ENCODE measurements around the gene ADM.

ADM gene

DNA sequence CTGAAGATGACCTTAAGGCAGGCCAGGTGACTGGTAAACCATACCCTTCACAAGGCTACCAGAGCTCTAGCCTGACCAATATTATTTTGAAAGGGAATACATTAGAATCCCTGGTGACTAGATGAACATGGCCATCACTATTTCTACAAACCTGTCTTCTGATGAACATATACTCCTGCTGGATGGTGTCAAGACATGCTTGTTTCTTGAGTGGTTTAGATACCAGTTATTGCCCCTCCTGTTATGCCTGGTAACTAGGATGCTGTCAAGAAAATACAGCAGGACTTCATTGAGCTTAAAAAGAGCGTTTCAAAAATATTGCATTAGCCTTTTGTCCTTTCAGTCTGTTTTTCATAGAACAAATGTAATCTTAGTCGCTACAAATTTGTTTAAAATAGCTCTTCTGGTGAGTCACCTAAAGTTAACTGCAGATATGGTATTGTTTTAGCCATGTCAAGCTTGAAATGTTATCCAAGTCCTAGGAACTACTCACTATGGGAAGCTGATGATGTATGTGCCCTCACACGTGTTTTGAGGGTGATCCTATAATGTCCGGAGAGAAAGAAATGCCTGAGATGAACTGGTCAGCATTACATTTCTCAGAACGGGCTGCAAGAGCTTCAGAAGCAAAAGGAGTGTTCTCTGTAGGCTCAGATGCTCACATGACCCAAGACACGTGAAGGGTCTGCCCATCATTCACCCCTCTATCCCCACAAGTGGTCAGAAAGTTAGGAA lies 20.6 kb downstream of the ADM start:
- Mint-ChIP-seq H3K27me3 (ENCODE audit: low read depth) (peaks cover 14% of the 10 kb centered on the region), H3K27ac (no peak overlapping the region), H3K4me1 (ENCODE audit: low read depth) (peaks cover 12% of the 10 kb centered on the region), H3K9me3 (no peaks in the 10 kb centered on the region), H3K36me3 (ENCODE audit: low read depth) (no peaks in the 10 kb centered on the region), H3K4me3 (no peak overlapping the region)

DNA sequence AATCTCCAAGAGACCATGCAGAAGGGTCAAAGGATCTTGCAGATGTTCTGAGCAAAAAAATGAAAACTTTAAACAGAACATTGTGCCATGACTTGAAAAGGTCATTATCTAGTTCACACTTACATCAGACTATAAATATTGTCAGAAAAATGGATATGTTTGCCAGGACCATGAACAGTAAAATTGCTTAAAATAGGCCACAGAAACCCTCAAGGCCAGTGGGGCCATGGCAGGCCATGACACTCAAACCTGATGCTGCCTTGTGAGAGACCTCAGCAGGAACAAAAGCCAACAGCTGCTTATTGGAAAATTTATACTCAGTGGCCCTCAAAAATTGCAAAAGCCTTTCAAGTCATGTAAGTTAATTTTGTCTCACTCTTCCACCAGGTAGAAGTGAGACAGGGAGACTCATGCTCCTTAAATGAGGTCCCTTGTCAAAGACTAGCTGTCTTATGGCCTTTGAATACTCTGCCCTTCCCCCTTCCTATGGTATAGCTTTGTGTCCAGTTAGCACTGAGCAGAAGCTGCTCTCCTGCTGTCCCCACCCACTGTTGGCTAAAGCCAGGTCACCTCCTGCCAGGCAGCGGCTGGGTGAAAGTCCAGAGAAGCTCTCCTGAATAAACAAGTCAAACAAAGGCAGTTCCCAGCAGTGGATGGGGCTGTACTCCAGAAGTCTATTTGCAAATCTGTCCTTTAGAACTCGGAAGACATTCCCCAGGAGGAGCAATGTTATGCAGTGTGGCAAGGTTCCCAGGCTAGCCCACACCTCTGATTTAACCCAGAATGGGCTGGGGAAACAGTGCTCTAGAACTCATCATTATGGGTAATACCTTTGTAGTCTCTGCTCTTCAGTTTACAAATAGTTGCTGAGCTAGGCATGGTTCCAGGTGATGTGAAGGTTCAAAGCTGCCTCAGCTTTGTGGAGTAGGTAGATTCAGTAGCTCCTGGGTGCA lies 21.4 kb downstream of the ADM start:
- no peak overlapping the region for H3K27ac Mint-ChIP-seq

DNA sequence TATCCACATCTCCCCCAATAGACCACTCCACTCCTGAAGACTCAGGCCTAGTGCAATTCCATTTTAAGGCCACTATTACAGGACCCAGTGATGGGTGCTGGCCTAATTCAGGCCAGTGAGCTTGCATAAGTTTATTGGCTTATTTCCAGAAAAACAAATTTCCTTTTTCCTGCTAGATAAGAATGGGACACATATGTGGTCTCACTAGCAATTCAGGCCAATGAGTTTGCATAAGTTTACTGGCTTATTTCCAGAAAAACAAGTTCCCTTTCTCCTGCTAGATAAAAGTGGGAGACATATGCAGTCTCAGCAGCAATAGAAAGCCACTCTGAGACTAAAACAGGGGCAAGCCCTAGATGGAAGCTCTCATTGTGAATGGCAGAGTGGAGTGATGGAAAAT lies 22.4 kb downstream of the ADM start:
- H3K4me3 Mint-ChIP-seq = no peak overlapping the region
- H3K4me1 Mint-ChIP-seq (ENCODE audit: low read depth) = peaks cover 12% of the 10 kb centered on the region
- H3K27ac Mint-ChIP-seq = no peak overlapping the region
- H3K9me3 Mint-ChIP-seq = no peaks in the 10 kb centered on the region
- peaks cover 14% of the 10 kb centered on the region for H3K27me3 Mint-ChIP-seq (ENCODE audit: low read depth)
- H3K36me3 Mint-ChIP-seq (ENCODE audit: low read depth) = no peaks in the 10 kb centered on the region

More for the DNA sequence above, 21.4 kb downstream of the ADM start:
- Mint-ChIP-seq H3K4me3 (no peak overlapping the region), H3K9me3 (no peaks in the 10 kb centered on the region), H3K36me3 (ENCODE audit: low read depth) (no peaks in the 10 kb centered on the region), H3K27me3 (ENCODE audit: low read depth) (peaks cover 14% of the 10 kb centered on the region), H3K4me1 (ENCODE audit: low read depth) (peaks cover 12% of the 10 kb centered on the region)

DNA sequence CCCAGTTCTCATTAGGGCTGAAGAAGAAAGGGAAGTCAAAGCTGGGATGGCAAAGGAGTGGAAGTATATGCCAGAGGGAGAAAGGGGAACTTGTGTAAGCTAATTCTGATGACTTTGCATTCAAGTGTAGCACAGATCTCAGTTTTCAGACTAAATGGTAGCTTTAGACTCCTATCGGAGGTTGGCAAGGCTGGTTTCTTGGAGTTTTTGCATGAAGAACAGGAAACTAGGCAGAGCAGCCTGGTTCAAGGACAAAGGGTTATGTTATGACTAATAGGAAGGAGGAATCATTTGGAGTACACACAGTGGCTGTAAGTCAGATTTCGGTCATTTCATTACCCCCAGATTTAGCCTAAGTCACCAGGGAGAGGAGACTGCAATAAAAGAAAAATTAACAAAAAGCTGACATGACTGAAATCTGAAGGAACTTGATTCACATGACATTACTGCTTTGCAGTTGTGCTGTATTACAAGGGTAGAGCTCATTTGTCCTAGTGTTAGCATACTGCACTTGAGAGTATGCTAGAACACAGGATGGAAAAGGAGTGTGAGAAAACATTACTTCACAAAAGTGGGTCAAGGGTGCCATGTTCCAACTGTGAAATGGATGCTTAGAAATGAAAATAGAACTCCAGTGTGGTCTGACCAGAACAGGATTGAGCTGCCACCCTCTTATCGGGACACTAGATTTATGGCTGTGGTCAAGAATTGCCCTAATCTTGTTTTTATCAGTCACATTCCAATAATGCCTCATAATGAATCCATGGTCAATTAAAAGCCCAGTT lies 23.6 kb downstream of the ADM start:
- Mint-ChIP-seq H3K27ac (no peak overlapping the region), H3K27me3 (ENCODE audit: low read depth) (peaks cover 14% of the 10 kb centered on the region), H3K36me3 (ENCODE audit: low read depth) (no peaks in the 10 kb centered on the region), H3K9me3 (no peaks in the 10 kb centered on the region), H3K4me3 (no peak overlapping the region), H3K4me1 (ENCODE audit: low read depth) (peaks cover under 1% of the 10 kb centered on the region)

DNA sequence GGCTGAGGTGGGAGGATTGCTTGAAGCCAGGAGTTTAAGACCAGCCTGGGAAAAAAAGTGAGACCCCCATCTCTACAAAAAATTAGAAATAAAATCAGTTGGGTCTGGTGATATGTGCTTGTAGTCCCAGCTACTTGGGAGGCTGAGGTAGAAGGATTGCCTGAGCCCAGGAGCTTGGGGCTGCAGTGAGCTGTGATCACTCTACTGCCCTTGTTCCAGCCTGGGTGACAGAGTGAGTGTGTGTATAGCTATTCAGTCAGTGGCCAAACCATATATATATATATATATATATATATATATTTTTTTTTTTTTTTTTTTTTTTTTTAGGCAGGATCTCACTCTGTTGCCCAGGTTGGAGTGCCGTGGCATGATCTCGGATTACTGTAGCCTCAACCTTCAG lies 24.5 kb downstream of the ADM start:
- no peak overlapping the region for H3K4me3 Mint-ChIP-seq
- H3K27ac Mint-ChIP-seq = no peak overlapping the region
- no peaks in the 10 kb centered on the region for H3K9me3 Mint-ChIP-seq
- H3K36me3 Mint-ChIP-seq (ENCODE audit: low read depth) = no peaks in the 10 kb centered on the region
- peaks cover 8% of the 10 kb centered on the region for H3K27me3 Mint-ChIP-seq (ENCODE audit: low read depth)
- no peaks in the 10 kb centered on the region for H3K4me1 Mint-ChIP-seq (ENCODE audit: low read depth)

DNA sequence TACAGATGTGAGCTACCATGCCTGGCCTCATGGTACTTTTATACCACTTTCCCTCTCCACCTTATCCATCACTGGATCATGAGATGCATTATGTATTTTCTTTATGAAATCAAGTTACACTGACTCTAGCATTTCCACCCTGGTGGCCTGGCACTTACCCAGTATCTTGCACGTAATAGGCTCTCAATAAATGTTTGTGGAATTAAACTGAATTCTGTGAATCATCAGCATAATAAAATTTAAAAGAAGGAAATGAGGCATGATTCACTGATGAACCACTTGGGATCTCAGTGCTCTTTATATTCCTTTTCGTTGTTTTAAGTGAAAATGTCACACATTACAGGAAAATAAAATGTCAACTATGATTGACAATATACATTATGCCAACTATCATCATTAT lies 25.1 kb downstream of the ADM start:
- Mint-ChIP-seq H3K9me3 (no peaks in the 10 kb centered on the region), H3K4me3 (no peak overlapping the region), H3K4me1 (ENCODE audit: low read depth) (no peaks in the 10 kb centered on the region), H3K27me3 (ENCODE audit: low read depth) (peaks cover 8% of the 10 kb centered on the region), H3K27ac (no peak overlapping the region), H3K36me3 (ENCODE audit: low read depth) (no peaks in the 10 kb centered on the region)

DNA sequence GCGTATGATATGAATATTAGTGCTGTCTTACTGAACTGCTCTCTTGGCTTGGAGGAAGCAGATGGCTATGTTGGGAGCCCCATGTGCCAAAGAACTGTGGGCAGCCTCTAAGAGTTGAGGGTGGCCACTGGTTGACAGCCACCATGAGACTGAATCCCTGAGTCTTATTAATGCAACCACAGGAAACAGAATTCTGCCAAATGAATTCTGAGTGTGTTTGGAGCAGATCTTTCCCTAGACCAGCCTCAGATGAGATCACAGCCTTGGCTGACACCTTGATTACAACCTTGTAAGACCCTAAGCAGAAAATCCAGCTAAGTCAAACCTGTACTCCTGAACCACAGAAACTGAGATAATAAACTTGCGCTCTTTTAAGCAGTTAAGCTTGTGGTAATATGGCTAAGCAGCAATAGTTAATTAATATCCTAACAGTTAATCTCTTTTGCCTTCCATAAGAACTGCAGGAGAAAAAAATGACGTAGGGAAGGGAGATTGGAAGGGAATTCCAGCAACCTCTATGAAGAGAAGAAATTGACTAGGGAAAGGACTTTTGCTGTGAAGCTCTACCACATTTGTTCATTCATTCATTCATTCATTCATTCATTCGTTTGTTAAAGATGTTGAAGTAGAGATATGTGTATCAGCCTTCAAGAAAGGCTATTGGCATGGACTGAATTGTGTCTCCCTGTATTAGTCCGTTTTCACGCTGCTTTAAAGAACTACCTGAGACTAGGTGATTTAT lies 26.8 kb downstream of the ADM start:
- Mint-ChIP-seq H3K4me3 (no peak overlapping the region), H3K4me1 (ENCODE audit: low read depth) (no peaks in the 10 kb centered on the region), H3K36me3 (ENCODE audit: low read depth) (no peaks in the 10 kb centered on the region), H3K27ac (no peak overlapping the region), H3K27me3 (ENCODE audit: low read depth) (peaks cover 7% of the 10 kb centered on the region), H3K9me3 (no peaks in the 10 kb centered on the region)

DNA sequence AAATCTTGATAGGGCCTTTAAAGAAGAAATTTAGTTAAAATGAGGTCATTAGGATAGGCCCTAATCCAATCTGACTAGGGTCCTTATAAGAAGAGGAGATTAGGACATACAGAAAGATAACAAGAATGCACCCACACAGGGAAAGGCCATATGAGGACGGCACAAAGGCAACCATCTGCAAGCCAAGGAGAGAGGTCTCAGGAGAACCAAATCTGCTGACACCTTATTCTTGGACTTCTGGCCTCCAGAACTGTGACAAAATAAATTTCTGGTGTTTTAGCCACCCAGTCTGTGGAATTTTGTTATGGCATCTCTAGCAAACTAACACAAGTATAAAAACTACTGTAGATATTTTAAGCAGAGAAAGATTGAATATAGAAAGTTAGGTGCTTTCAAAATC lies 28.6 kb downstream of the ADM start:
- Mint-ChIP-seq H3K4me1 (ENCODE audit: low read depth) (no peaks in the 10 kb centered on the region), H3K27me3 (ENCODE audit: low read depth) (peaks cover 7% of the 10 kb centered on the region), H3K36me3 (ENCODE audit: low read depth) (no peaks in the 10 kb centered on the region), H3K4me3 (no peak overlapping the region), H3K9me3 (no peaks in the 10 kb centered on the region), H3K27ac (no peak overlapping the region)

DNA sequence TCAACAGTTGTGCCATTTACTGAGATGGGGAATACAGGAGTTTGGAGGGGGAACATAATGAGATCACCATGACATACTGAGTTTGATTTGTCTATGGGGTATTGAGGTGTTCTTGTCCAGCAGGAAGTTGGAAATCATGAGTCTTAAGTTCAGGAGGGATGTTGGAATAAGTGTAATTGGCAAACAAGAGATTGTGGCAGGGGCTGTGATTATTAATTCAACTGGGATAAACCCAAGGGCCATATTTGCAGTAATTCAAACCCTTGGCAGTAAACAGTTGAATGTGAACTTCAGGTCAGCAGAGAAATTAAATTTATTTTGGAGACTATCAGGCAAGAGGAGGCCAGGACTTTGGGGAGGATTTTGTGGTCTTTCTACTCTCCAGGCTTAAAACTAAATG lies 33.4 kb downstream of the ADM start:
- Mint-ChIP-seq H3K4me1 (ENCODE audit: low read depth) (no peaks in the 10 kb centered on the region), H3K27me3 (ENCODE audit: low read depth) (peaks cover 13% of the 10 kb centered on the region), H3K36me3 (ENCODE audit: low read depth) (no peaks in the 10 kb centered on the region), H3K9me3 (no peaks in the 10 kb centered on the region), H3K4me3 (no peak overlapping the region), H3K27ac (no peak overlapping the region)

DNA sequence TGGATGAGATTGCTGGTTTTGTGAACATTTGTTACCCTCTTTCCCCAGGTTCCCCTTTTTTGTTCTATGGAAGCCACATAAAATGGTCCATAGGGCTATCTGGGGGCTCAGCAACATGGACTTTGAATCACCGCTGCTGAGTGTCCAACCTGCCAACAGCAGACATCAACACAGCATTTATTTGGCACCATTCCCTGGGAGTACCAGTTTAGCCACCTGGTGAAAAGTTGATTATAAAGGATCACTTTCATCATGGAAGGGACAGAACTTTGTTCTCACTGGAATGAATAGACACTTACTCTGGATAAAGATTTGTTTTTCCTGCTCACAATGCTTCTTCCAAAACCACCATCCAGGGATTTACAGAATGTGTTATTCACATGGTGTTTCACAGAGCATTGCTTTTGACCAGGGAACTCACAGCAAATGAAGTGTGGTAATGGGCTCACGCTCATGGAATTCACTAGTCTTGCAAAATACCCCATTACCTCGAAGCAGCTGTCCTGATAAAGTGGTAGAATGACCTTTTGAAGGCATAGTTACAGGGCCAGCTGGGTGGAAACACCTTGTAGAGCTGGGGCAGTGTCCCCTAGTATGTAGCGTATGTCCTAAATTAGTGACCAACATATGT lies 43.9 kb downstream of the ADM start:
- Mint-ChIP-seq H3K27ac (no peak overlapping the region), H3K9me3 (no peaks in the 10 kb centered on the region), H3K36me3 (ENCODE audit: low read depth) (no peaks in the 10 kb centered on the region), H3K27me3 (ENCODE audit: low read depth) (peaks cover 26% of the 10 kb centered on the region), H3K4me1 (ENCODE audit: low read depth) (no peaks in the 10 kb centered on the region), H3K4me3 (no peak overlapping the region)

DNA sequence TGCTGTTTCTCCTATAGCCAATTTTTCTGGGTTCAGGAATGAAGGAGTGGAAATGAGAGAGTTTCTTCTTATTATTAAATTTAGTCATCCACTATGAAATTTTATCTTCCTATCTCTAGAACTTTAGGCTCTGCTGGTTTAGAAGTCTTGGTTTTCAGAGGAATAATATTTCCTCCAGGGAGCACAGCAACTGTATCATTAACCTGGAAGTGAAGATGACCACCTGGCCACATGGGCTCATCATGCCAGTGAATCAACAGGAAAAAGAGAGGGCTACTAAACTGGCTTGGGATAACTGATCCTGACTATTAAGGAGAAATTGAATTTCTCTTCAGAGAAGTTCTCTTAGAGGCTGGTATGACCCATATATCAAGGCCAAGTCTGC lies 44.4 kb downstream of the ADM start:
- Mint-ChIP-seq H3K27me3 (ENCODE audit: low read depth) (peaks cover 28% of the 10 kb centered on the region), H3K27ac (no peak overlapping the region), H3K4me1 (ENCODE audit: low read depth) (no peaks in the 10 kb centered on the region), H3K36me3 (ENCODE audit: low read depth) (no peaks in the 10 kb centered on the region), H3K4me3 (no peak overlapping the region), H3K9me3 (no peaks in the 10 kb centered on the region)

DNA sequence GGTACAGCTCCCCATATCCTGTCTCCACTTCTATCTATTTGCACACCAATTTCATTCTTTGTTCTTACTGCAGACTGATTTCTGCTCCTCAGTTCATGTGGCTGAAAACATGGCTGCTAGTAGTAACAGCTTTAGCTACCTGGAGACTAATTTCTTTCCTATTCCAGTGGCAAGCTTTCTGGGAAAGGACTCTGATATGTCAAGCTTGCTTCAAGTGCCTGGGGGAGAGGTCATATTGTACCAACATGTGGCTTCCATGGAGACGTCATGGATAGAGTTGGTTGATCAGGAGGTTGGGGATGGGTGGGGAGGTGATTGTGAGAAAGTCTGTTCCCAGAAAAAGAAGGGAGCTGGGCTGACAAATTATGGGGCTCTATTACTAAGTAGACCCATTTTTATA lies 44.9 kb downstream of the ADM start:
- Mint-ChIP-seq H3K4me1 (ENCODE audit: low read depth) (no peaks in the 10 kb centered on the region), H3K27me3 (ENCODE audit: low read depth) (peaks cover 31% of the 10 kb centered on the region), H3K9me3 (no peaks in the 10 kb centered on the region), H3K27ac (no peak overlapping the region), H3K4me3 (no peak overlapping the region), H3K36me3 (ENCODE audit: low read depth) (no peaks in the 10 kb centered on the region)

DNA sequence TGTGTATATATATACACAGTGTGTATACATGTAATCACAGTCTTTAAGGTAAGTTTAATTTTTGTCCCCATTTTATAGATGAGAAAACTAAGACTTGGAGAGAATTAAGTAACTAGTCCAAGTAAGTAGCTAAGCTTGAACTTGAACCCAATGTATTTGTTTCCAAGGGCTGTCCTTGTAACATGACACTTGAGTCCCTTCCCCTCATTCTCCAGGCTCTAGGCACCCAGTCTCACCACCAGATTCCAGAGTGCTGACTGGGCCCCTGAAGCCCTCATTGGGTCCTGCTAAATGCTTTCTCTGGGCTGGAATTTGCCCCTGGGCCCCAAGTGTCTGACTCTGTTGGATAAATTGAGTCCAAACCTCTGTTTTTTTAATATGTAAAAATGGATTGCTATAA lies 45.5 kb downstream of the ADM start:
- Mint-ChIP-seq H3K4me1 (ENCODE audit: low read depth) (no peaks in the 10 kb centered on the region), H3K27ac (no peak overlapping the region), H3K27me3 (ENCODE audit: low read depth) (peaks cover 31% of the 10 kb centered on the region), H3K9me3 (no peaks in the 10 kb centered on the region), H3K36me3 (ENCODE audit: low read depth) (no peaks in the 10 kb centered on the region), H3K4me3 (no peak overlapping the region)

DNA sequence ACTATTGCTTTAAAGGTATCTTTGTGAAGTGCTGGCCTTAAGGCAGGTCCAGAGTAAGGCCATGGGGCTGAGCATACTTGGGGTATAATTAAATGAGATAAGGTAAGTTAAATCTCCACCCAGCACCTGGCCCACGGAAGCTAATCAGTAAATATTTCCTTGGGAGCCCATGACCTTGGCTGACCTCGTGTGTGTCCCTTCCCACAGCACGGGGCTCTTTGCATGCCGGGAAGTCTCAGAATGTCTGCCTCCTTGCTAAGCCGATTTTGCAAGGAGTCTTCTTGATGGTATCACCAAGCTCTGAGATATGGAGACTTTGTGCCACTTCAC lies 46.5 kb downstream of the ADM start:
- peaks cover 40% of the 10 kb centered on the region for H3K27me3 Mint-ChIP-seq (ENCODE audit: low read depth)
- H3K4me1 Mint-ChIP-seq (ENCODE audit: low read depth) = no peaks in the 10 kb centered on the region
- no peak overlapping the region for H3K27ac Mint-ChIP-seq
- no peaks in the 10 kb centered on the region for H3K36me3 Mint-ChIP-seq (ENCODE audit: low read depth)
- no peaks in the 10 kb centered on the region for H3K9me3 Mint-ChIP-seq
- no peak overlapping the region for H3K4me3 Mint-ChIP-seq
